Muscle layer of duodenum (tissue), 2 donors: ENCODE data around the gene RPS15.

Source experiments
- H3K27ac ChIP-seq: one replicate; pipeline ENCODE4 v1.7.0; 2013; ENCODE audit warnings: mild to moderate bottlenecking, low read length
- H3K27me3 ChIP-seq: one replicate; pipeline ENCODE4 v1.7.0; 2013; ENCODE audit warnings: low read depth, mild to moderate bottlenecking, control low read depth, low read length
- H3K36me3 ChIP-seq, 2 donors: one replicate each; pipeline ENCODE4 v1.7.0; 2013; ENCODE audit warnings: low read length in 2 of 2, control low read depth in 1 of 2, mild to moderate bottlenecking in 1 of 2; ENCODE audit not compliant: insufficient read depth in 2 of 2, control insufficient read depth in 1 of 2
- H3K4me1 ChIP-seq, 2 donors: one replicate each; pipeline ENCODE4 v1.7.0; 2013; ENCODE audit warnings: low read length in 2 of 2, mild to moderate bottlenecking in 2 of 2, control low read depth in 1 of 2, moderate library complexity in 1 of 2; ENCODE audit not compliant: insufficient read depth in 2 of 2, control insufficient read depth in 1 of 2
- H3K4me3 ChIP-seq, 2 donors: one replicate each; pipeline ENCODE4 v1.7.0; 2013; ENCODE audit warnings: low read length in 2 of 2, low read depth in 1 of 2, mild to moderate bottlenecking in 1 of 2
- H3K9me3 ChIP-seq, 2 donors: one replicate each; pipeline ENCODE4 v1.7.0; 2013; ENCODE audit warnings: low read length in 2 of 2, control low read depth in 1 of 2, mild to moderate bottlenecking in 1 of 2; ENCODE audit not compliant: control insufficient read depth in 1 of 2
- donor health status: healthy.

The RPS15 gene

DNA sequence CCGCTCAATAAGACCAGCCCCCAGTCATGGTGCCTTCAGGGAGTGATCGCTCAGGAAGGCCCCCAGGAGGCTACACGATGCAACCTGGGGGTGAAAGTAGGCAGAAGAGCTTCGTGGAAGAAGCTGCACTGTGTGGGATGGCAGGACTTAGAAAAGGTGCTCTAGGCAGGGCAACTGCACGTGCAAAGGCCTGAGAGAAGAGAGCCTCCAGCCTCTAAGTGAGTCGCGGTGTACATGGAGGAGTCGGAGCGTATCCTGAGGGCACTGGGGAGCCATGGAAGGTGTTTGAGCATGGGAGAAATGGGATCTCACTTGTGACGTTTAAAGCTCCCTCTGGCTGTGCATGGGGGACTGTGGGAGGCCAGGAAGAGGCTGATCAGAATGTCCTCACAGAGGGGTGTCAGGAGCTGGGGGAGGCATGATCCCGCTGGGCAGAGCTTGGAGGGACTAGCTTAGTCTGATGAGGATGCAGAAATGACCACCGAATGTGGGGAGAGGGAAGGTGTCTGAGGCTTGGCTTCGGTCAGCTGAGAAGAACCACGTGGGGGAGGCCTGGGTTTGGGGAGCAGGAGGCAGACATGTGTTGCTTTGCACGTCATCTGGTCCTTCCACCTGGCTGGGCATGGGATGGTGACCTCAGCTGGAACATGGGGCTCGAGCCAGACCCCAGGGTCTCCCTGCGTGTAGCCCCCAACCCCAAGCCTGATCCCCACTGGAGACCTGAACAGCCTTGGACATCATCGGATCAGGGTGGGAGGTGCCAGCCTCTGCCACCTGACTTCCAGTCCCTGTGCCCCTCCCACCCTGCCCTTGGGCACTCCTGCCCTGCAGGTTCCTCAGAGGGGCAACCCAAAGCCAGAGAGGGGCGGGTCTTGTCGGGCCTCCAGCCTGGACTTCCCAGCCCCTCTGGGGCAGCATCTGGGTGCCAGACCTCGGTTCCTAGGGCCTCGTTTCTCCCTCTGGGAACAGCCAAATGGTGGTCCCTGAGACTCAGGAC is 12.8 kb downstream of the RPS15 start:
- Histone ChIP-seq H3K4me3 (no peak overlapping the region), H3K9me3 (no peaks in the 10 kb centered on the region), H3K27ac (no peak overlapping the region), H3K4me1 (peaks cover 0 to 38% of the 10 kb centered on the region in 2 donors), H3K27me3 (peaks cover 56% of the 10 kb centered on the region), H3K36me3 (no peaks in the 10 kb centered on the region)

DNA sequence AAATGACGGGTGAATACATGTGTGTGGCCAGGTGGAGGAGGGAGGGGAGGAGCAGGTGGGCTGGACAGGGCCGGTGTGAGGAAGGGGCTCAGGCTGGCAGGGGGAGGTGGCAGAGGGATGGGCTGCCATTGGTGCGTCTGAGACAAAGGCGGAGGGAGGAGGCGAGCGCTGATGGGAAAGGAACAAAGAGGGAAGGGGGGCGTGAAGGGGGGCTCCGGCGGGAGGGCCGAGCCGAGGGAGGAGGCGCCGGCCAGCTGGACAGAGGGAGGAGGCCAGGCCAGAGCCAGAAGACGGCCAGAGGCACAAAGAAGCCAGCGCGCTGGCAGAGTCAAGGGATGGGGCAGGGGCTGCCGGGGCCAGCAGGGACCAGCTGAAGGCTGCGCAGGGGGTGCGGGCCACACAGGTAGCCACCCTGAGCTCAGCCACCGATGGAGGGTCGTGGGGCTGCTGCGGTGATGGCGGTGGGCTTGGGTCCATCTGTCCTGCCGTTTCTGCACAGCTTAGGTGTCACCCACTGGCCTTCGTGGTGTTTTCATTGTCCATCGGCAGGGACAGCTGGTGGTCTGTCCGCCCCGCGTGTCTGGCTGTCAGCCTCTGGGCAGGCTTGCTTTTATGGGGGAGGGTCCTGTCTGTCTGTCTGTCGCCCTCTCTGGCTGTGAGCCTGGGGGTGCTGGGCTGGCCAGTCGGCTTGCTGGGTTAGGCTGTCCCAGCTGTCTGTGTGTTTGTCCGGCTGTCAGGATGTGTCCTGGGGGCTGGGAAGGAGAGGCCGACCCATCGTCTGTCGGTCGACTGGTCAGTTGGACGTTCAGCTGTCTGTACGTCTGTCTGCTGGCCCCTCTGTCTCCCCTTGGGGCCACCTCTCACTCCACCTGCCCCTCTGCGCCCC is 14.0 kb downstream of the RPS15 start:
- Histone ChIP-seq H3K27ac (no peak overlapping the region), H3K36me3 (no peaks in the 10 kb centered on the region), H3K9me3 (no peaks in the 10 kb centered on the region), H3K4me3 (no peak overlapping the region), H3K27me3 (peaks cover 59% of the 10 kb centered on the region), H3K4me1 (peaks cover 0 to 38% of the 10 kb centered on the region in 2 donors)

- peaks cover 0 to 38% of the 10 kb centered on the region in 2 donors for H3K4me1 ChIP-seq
- H3K27me3 ChIP-seq: peaks cover 56% of the 10 kb centered on the region
- no peaks in the 10 kb centered on the region for H3K9me3 ChIP-seq
- H3K27ac ChIP-seq: no peak overlapping the region
- H3K36me3 ChIP-seq: no peaks in the 10 kb centered on the region
- no peak overlapping the region for H3K4me3 ChIP-seq
These were observed 14.8 kb downstream of the RPS15 start for GRCh38 chr19:1452802-1453524.

DNA sequence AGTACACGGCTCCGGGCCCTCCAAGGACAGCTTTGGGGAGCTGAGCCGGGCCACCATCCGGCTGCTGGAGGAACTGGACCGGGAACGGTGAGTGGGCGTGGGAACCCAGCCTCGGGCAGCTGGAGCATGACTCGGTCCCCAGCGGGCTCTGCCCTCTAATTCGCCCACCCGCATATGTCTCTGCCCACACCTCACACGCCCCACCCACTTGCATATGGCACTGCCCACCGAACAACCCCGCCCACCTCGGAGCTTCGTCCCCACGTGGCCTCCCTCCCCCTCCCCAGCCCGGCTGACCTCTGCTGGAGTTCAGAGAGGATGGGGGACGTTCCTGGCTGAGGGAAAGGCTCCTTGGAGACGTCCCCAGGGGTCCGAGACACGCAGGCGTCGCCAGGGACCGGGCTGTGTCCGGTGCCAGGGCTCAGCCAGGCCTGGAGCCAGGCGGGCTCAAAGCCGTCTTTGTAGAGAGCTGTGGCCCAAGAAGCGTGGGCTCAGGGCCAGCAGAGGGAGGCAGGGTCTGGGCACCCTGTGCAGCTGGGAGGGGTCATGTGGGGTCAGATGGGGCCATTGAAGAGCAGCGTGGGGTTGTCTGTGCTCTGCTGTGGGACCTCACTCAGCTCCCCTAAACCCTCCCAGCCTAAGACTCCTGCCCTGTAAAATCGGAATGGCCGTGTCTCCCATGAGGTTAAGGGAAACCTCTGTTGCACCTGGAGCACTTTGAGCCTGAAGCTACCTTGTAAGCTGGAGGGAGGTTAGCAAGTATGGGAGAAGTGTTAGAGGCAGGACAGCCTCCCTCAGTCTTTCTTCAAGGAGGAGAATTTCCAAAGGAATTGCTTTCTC is 15.5 kb downstream of the RPS15 start:
- Histone ChIP-seq H3K4me1 (peaks cover 0 to 38% of the 10 kb centered on the region in 2 donors), H3K27ac (no peak overlapping the region), H3K27me3 (peaks cover 55% of the 10 kb centered on the region), H3K36me3 (no peaks in the 10 kb centered on the region), H3K4me3 (no peak overlapping the region), H3K9me3 (no peaks in the 10 kb centered on the region)

DNA sequence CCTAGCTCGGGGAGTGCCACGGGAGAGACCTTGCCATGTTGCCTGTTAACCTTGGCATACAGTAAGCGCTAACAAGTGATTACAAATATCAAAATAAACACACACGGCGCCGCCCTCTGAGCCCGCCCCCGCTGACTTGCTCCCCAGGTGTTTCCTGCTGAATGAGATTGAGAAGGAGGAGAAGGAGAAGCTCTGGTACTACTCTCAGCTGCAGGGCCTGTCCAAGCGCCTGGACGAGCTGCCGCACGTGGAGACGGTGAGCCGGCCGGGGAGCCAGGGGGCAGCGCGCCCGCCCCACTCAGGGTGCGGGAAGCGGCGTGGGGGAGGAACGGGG is 16.8 kb downstream of the RPS15 start:
- Histone ChIP-seq H3K27ac (no peak overlapping the region), H3K4me3 (no peak overlapping the region), H3K4me1 (peaks cover 0 to 34% of the 10 kb centered on the region in 2 donors), H3K27me3 (peaks cover 45% of the 10 kb centered on the region), H3K36me3 (peaks cover 0 to 4% of the 10 kb centered on the region in 2 donors), H3K9me3 (no peaks in the 10 kb centered on the region)

GRCh38 chr19:1455336-1456120 is 17.3 kb downstream of the RPS15 start:
- Histone ChIP-seq H3K4me1 (peaks cover 0 to 30% of the 10 kb centered on the region in 2 donors), H3K36me3 (peaks cover 0 to 9% of the 10 kb centered on the region in 2 donors), H3K27me3 (peaks cover 40% of the 10 kb centered on the region), H3K4me3 (no peak overlapping the region), H3K9me3 (no peaks in the 10 kb centered on the region), H3K27ac (no peak overlapping the region)

DNA sequence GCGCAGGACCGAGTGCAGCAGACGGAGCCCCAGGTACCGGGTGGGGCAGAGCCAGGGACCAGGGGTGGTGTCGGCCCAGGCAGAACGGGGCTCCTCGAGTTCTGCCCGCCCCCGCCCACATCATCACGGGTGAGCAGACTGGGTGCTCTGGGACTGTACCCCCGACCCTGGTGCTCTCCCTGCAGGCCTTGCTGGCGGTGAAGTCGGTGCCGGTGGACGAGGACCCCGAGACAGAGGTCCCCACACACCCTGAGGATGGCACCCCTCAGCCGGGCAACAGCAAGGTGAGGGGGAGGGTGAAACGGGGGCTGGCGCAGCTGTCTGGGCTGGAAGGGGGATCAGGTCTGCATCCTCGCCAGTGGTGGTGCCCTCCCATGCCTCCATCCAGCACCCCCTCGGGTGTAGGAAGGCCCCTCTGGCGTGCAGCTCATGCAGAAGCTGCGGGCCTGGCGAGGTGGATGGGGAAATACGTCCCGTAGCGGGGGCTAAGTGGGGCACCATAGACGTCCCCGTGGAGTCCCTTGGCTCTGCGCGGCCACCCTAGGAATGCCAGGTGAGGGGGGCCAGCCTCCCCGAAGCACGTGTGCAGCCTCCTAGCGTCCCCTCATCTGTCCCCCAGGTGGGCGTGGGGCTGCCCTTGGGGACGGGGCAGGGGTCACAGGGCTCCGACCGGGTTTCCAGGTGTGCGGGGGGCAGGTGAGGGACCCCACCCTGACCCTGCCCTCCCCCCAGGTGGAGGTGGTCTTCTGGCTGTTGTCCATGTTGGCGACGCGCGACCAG is 18.1 kb downstream of the RPS15 start:
- peaks cover 32% of the 10 kb centered on the region for H3K27me3 ChIP-seq
- H3K27ac ChIP-seq: no peak overlapping the region
- H3K4me1 ChIP-seq: peaks cover 0 to 30% of the 10 kb centered on the region in 2 donors
- H3K9me3 ChIP-seq: no peaks in the 10 kb centered on the region
- no peak overlapping the region for H3K4me3 ChIP-seq
- H3K36me3 ChIP-seq: peaks cover 0 to 15% of the 10 kb centered on the region in 2 donors

- no peak overlapping the region for H3K27ac ChIP-seq
- H3K4me1 ChIP-seq: peaks cover 0 to 30% of the 10 kb centered on the region in 2 donors
- H3K9me3 ChIP-seq: no peaks in the 10 kb centered on the region
- H3K36me3 ChIP-seq: peaks cover 0 to 15% of the 10 kb centered on the region in 2 donors
- H3K27me3 ChIP-seq: peaks cover 24% of the 10 kb centered on the region
- no peak overlapping the region for H3K4me3 ChIP-seq
These were observed 19.0 kb downstream of the RPS15 start for GRCh38 chr19:1457031-1457739.

GRCh38 chr19:1457892-1458291 is 19.7 kb downstream of the RPS15 start:
- Histone ChIP-seq H3K36me3 (peaks cover 0 to 15% of the 10 kb centered on the region in 2 donors), H3K9me3 (no peaks in the 10 kb centered on the region), H3K4me3 (no peak overlapping the region), H3K4me1 (peaks cover 0 to 27% of the 10 kb centered on the region in 2 donors), H3K27me3 (peaks cover 17% of the 10 kb centered on the region), H3K27ac (no peak overlapping the region)
